Glutamatergic neuron (in vitro differentiated cells): ENCODE results near the gene CAPRIN1. TPM values are rescaled to one million over a fixed set of nuclear protein-coding genes. Genes with fewer than 3 reads are reported as not detected.

ENCODE experiments used
- DNase-seq: peaks from one replicate; pipeline ENCODE4 v3.0.0; 2022
- H3K27ac Mint-ChIP-seq: one replicate; pipeline ENCODE4 v1.8.0; 2020; ENCODE audit warnings: mild to moderate bottlenecking, mixed read lengths, inconsistent platforms; ENCODE audit not compliant: unreplicated experiment
- H3K27me3 Mint-ChIP-seq: one replicate; pipeline ENCODE4 v1.8.0; 2020; ENCODE audit warnings: mild to moderate bottlenecking, moderate library complexity, mixed read lengths, inconsistent platforms; ENCODE audit not compliant: unreplicated experiment
- H3K36me3 Mint-ChIP-seq: one replicate; pipeline ENCODE4 v1.8.0; 2020; ENCODE audit warnings: mild to moderate bottlenecking, mixed read lengths, inconsistent platforms; ENCODE audit not compliant: unreplicated experiment
- H3K4me1 Mint-ChIP-seq: one replicate; pipeline ENCODE4 v1.8.0; 2020; ENCODE audit warnings: mild to moderate bottlenecking, low read depth, mixed read lengths, inconsistent platforms; ENCODE audit not compliant: unreplicated experiment
- H3K4me3 Mint-ChIP-seq: one replicate; pipeline ENCODE4 v1.8.0; 2020; ENCODE audit warnings: mild to moderate bottlenecking, mixed read lengths, inconsistent platforms; ENCODE audit not compliant: unreplicated experiment
- H3K9me3 Mint-ChIP-seq: one replicate; pipeline ENCODE4 v1.8.0; 2020; ENCODE audit warnings: mild to moderate bottlenecking, moderate library complexity, mixed read lengths, inconsistent platforms; ENCODE audit not compliant: unreplicated experiment
- long read RNA-seq: library from polyadenylated mRNA; unstranded; transcript quantifications from one replicate; pipeline ENCODE4 v2.0.0, GENCODE V29; 2020; ENCODE audit not compliant: unreplicated experiment
- total RNA-seq: library from RNA; stranded (reverse); fragmentation: NEBNext Ultra II Directional; extraction: Animal tissue kit (Norgen Biotek cat#: 25700); gene quantifications from one replicate; pipeline ENCODE4 v1.2.1, GENCODE V29; 2021; ENCODE audit not compliant: unreplicated experiment
- TF ChIP-seq, protein P1 (sequence below): fragments of 200-600 bp; sonication (generic); IDR thresholded peaks from one replicate; pipeline ENCODE4 v1.5.0; 2021; ENCODE audit not compliant: partially characterized antibody, unreplicated experiment

CAPRIN1 gene
- 356 TPM for total RNA-seq
- long read RNA-seq, full-length matches to known transcripts: 35 of 43 reads
- long read RNA-seq, partial matches to known transcripts: 5 of 43 reads
- long read RNA-seq, other reads (novel, unspliced or antisense): 3 of 43 reads

DNA sequence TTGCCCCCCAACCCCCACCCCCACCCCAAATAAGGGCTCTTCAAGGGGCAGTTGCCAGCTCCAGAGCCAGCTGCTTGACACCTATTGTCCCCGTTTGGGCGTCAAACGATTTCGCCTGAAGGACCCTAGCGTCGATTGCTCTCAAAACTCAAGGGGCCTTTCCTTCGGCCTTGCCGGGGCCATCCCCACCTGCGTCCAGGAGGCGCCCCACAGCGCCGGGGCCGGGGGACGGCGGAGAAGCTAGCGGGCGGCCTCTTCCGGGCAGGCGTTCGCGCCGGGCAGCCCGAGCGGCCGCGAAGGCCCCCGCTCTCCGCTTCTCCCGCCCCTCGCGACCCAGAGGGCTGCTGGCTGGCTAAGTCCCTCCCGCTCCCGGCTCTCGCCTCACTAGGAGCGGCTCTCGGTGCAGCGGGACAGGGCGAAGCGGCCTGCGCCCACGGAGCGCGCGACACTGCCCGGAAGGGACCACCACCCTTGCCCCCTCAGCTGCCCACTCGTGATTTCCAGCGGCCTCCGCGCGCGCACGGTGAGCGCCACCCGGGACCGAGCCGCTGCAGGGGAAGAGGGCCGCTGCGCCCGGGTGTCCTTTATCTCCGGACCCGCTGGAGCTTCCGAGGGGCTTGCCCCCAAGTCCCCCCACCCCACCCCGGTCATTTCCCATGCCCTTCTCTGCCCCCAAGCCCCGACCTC, at the start of gene CAPRIN1:
Gene CAPRIN1 (plus strand): TSS at position 383 of the 687 bp plus-strand sequence. CDS start 690 bp downstream, outside the sequence.
- Mint-ChIP-seq H3K4me1 (peaks cover 22% of the 10 kb centered on the region), H3K36me3 (no peaks in the 10 kb centered on the region), H3K27me3 (peaks cover 15% of the 10 kb centered on the region), H3K9me3 (peaks cover 12% of the 10 kb centered on the region), H3K4me3 (peak within 1 kb of the TSS; percentile 95), H3K27ac (peak within 1 kb of the TSS; percentile 94)
- TF ChIP-seq, protein P1, sequence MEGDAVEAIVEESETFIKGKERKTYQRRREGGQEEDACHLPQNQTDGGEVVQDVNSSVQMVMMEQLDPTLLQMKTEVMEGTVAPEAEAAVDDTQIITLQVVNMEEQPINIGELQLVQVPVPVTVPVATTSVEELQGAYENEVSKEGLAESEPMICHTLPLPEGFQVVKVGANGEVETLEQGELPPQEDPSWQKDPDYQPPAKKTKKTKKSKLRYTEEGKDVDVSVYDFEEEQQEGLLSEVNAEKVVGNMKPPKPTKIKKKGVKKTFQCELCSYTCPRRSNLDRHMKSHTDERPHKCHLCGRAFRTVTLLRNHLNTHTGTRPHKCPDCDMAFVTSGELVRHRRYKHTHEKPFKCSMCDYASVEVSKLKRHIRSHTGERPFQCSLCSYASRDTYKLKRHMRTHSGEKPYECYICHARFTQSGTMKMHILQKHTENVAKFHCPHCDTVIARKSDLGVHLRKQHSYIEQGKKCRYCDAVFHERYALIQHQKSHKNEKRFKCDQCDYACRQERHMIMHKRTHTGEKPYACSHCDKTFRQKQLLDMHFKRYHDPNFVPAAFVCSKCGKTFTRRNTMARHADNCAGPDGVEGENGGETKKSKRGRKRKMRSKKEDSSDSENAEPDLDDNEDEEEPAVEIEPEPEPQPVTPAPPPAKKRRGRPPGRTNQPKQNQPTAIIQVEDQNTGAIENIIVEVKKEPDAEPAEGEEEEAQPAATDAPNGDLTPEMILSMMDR: no peak
- DNase-seq: peak; percentile 91

GRCh38 chr11:34002420-34002819, 49.1 kb upstream of the CAPRIN1 start:
- Mint-ChIP-seq H3K27me3 (peaks cover 13% of the 10 kb centered on the region), H3K27ac (peak overlapping the region; percentile 91), H3K9me3 (peaks cover 11% of the 10 kb centered on the region), H3K4me3 (peak overlapping the region; percentile 46), H3K36me3 (no peaks in the 10 kb centered on the region), H3K4me1 (peaks cover 16% of the 10 kb centered on the region)
- peak; percentile 51 for DNase-seq
- TF ChIP-seq, protein P1: no peak

DNA sequence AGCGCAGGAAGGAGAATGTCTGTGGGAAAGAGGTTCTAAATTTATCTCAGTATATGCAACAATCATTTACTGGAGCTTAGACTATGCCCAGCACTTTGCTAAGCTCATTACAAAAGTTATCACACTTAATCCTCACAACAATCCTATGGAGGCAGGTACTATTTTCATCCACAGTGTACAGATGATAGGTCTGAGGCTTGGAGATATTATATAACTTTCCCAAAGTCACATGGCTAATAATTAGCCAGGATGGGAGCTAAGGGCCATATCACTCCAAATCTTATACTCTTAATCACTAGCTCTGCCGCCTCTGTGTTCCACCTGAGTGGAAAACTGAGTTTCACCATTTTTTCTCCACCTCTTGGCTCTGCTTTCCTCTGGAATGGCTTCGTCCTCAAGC, 47.3 kb upstream of the CAPRIN1 start:
- H3K27me3 Mint-ChIP-seq: peaks cover 13% of the 10 kb centered on the region
- peaks cover 13% of the 10 kb centered on the region for H3K4me1 Mint-ChIP-seq
- H3K4me3 Mint-ChIP-seq: no peak overlapping the region
- no peak overlapping the region for H3K27ac Mint-ChIP-seq
- no peak for DNase-seq
- peaks cover 11% of the 10 kb centered on the region for H3K9me3 Mint-ChIP-seq
- TF ChIP-seq, protein P1: no peak
- H3K36me3 Mint-ChIP-seq: no peaks in the 10 kb centered on the region

- Mint-ChIP-seq H3K27ac (no peak overlapping the region), H3K9me3 (peaks cover 11% of the 10 kb centered on the region), H3K4me1 (peaks cover 11% of the 10 kb centered on the region), H3K27me3 (peaks cover 13% of the 10 kb centered on the region), H3K4me3 (no peak overlapping the region), H3K36me3 (no peaks in the 10 kb centered on the region)
- TF ChIP-seq, protein P1: no peak
- no peak for DNase-seq
Measured at GRCh38 chr11:34006876-34007275, 44.7 kb upstream of the CAPRIN1 start.

- no peak for DNase-seq
- no peaks in the 10 kb centered on the region for H3K36me3 Mint-ChIP-seq
- no peaks in the 10 kb centered on the region for H3K4me1 Mint-ChIP-seq
- H3K9me3 Mint-ChIP-seq: no peaks in the 10 kb centered on the region
- H3K4me3 Mint-ChIP-seq: no peak overlapping the region
- TF ChIP-seq, protein P1: no peak
- H3K27me3 Mint-ChIP-seq: no peaks in the 10 kb centered on the region
- no peak overlapping the region for H3K27ac Mint-ChIP-seq
Measured at GRCh38 chr11:34012734-34013133, 38.8 kb upstream of the CAPRIN1 start.
